ENCODE measurements around the gene DKC1. TPM values are rescaled to one million over a fixed set of nuclear protein-coding genes. Genes with fewer than 3 reads are reported as not detected.

The DKC1 gene
- total and polyA plus RNA-seq, 2 of the 4 experiments (the other 2 are of a cell fraction): 49.9 to 63.8 TPM

DNA sequence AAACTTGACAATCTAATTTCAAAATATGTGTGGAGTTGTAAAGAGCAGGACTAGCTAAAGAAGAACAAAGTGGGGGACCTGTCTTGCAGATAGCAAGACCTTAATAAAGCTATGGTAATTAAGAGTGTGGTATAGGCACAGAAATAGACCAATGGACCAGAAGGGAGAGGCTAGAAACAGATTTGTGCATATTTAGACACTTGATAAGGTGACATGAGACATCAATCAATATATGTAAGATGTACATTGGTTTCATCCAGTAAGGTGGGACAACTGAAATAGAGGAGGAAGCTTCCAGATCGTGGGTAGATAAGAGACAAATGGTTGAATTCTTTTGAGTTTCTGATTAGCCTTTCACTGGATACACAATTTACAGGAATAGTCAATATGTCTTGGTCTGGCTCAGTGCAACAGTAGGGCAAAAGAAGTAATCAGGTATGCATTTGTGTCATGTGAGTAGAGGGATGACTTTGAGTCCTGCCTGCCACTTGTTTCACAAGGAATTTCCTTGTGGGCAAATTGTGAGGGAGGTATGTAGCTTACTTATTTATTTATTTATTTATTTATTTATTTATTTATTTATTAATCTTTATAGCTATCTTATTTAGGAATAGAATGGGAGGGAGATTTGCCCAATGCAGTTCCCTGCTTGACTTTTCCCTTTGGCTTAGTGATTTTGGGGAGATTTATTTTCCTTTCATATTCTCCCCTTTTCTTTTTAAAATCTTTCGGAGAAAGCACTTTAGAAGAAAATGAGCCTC, 49.9 kb downstream of the DKC1 start:
- no TSS peak for BruUV-seq (replicated peaks)
- Histone ChIP-seq H3K23ac (ENCODE audit: low read depth, low read length) (no peak overlapping the region), H2BK120ac (ENCODE audit: low read depth, low read length) (no peak overlapping the region), H4K91ac (ENCODE audit: insufficient read depth, low read depth, low read length) (no peak overlapping the region), H3K27ac (ENCODE audit: insufficient read depth, low read length) (no peak overlapping the region), H4K8ac (ENCODE audit: low read depth in 2 of 2, low read length in 2 of 2) (no peak overlapping the region), H3K18ac (ENCODE audit: low read depth, low read length) (no peak overlapping the region), H2AK9ac (replicated peaks; ENCODE audit: low read depth, low read length, poor library complexity) (no peak overlapping the region), H3K79me1 (ENCODE audit: low read depth in 1 of 2, low read length in 2 of 2) (no peaks in the 10 kb centered on the region), H3K9me1 (ENCODE audit: insufficient read depth, low read length) (no peaks in the 10 kb centered on the region), H3K9ac (ENCODE audit: low read depth, low read length) (no peak overlapping the region), H2BK15ac (ENCODE audit: low read depth, low read length) (no peak overlapping the region), H4K20me1 (ENCODE audit: insufficient read depth, low read length) (no peaks in the 10 kb centered on the region), H3K56ac (ENCODE audit: extremely low read depth, insufficient read depth, low read length) (no peak overlapping the region), H3K14ac (replicated peaks; ENCODE audit: low read depth, low read length) (no peak overlapping the region), H3K4ac (ENCODE audit: low read depth, low read length) (no peak overlapping the region), H2BK20ac (ENCODE audit: low read depth, low read length) (no peak overlapping the region), H3K4me2 (ENCODE audit: low read depth, low read length) (no peak overlapping the region), H3K4me3 (ENCODE audit: insufficient read depth, low read depth, low read length) (no peak overlapping the region), H2BK5ac (ENCODE audit: low read depth, low read length, poor library complexity, severe bottlenecking) (no peak overlapping the region), H2AK5ac (ENCODE audit: low read depth, low read length) (no peak overlapping the region), H3K9me3 (ENCODE audit: control insufficient read depth, insufficient read depth, low read length) (no peaks in the 10 kb centered on the region), H3K36me3 (ENCODE audit: control insufficient read depth, insufficient read depth, low read length) (no peaks in the 10 kb centered on the region), H3K4me1 (ENCODE audit: control insufficient read depth, insufficient read depth, low read length) (no peaks in the 10 kb centered on the region), H4K5ac (ENCODE audit: low read depth, low read length) (no peak overlapping the region), H2AFZ (replicated peaks; ENCODE audit: low read length, poor library complexity) (no peak overlapping the region), H3K27me3 (ENCODE audit: control insufficient read depth, insufficient read depth, low read length) (no peaks in the 10 kb centered on the region)
- intact Hi-C loops (cut with micrococcal nuclease): no loop called here
- TF ChIP-seq, protein P1, sequence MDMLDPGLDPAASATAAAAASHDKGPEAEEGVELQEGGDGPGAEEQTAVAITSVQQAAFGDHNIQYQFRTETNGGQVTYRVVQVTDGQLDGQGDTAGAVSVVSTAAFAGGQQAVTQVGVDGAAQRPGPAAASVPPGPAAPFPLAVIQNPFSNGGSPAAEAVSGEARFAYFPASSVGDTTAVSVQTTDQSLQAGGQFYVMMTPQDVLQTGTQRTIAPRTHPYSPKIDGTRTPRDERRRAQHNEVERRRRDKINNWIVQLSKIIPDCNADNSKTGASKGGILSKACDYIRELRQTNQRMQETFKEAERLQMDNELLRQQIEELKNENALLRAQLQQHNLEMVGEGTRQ (IDR thresholded peaks at IDR 0.05; ENCODE audit: low read depth, low read length): no peak
- TF ChIP-seq, protein P2, sequence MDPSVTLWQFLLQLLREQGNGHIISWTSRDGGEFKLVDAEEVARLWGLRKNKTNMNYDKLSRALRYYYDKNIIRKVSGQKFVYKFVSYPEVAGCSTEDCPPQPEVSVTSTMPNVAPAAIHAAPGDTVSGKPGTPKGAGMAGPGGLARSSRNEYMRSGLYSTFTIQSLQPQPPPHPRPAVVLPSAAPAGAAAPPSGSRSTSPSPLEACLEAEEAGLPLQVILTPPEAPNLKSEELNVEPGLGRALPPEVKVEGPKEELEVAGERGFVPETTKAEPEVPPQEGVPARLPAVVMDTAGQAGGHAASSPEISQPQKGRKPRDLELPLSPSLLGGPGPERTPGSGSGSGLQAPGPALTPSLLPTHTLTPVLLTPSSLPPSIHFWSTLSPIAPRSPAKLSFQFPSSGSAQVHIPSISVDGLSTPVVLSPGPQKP (IDR thresholded peaks at IDR 0.05; ENCODE audit: borderline replicate concordance, low read depth, low read length): no peak
- no peak for TF ChIP-seq SMC3 (IDR thresholded peaks at IDR 0.05; ENCODE audit: low read depth, low read length)
- TF ChIP-seq CEBPB (IDR thresholded peaks at IDR 0.05; ENCODE audit: low read depth, low read length): no peak
- no peak for TF ChIP-seq CHD1 (IDR thresholded peaks at IDR 0.05; ENCODE audit: low read depth, low read length)
- no peak for TF ChIP-seq MAZ (IDR thresholded peaks at IDR 0.05; ENCODE audit: borderline replicate concordance, low read depth, low read length)
- TF ChIP-seq RAD21 (IDR thresholded peaks at IDR 0.05; ENCODE audit: low read length): no peak
- TF ChIP-seq NFE2L2 (IDR thresholded peaks at IDR 0.05; ENCODE audit: low read depth, low read length): no peak
- no peak for TF ChIP-seq RCOR1 (IDR thresholded peaks at IDR 0.05; ENCODE audit: insufficient replicate concordance, low read length)
- TF ChIP-seq, protein P3, sequence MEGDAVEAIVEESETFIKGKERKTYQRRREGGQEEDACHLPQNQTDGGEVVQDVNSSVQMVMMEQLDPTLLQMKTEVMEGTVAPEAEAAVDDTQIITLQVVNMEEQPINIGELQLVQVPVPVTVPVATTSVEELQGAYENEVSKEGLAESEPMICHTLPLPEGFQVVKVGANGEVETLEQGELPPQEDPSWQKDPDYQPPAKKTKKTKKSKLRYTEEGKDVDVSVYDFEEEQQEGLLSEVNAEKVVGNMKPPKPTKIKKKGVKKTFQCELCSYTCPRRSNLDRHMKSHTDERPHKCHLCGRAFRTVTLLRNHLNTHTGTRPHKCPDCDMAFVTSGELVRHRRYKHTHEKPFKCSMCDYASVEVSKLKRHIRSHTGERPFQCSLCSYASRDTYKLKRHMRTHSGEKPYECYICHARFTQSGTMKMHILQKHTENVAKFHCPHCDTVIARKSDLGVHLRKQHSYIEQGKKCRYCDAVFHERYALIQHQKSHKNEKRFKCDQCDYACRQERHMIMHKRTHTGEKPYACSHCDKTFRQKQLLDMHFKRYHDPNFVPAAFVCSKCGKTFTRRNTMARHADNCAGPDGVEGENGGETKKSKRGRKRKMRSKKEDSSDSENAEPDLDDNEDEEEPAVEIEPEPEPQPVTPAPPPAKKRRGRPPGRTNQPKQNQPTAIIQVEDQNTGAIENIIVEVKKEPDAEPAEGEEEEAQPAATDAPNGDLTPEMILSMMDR (conservative IDR thresholded peaks at IDR 0.05; ENCODE audit: low read depth, low read length): no peak
- dilution Hi-C loops (cut with HindIII; ENCODE audit: low sequenced_read_pairs, unreplicated experiment): no loop called here
- ATAC-seq (ENCODE audit: low read depth) (no peak), DNase-seq (no peak)
- ChIA-PET POLR2A (ENCODE audit: unreplicated experiment) (no interaction called here), CTCF (no interaction called here)
- WGBS, 2 experiments (ENCODE audit: extremely low coverage in 2 of 2, insufficient read length in 1 of 2): no CpG with 5 or more reads among the region's 2 CpGs
- in situ Hi-C loops (cut with MboI; ENCODE audit: low sequenced_read_pairs): no loop called here
